ENCODE results near the gene PLIN1. TPM values are rescaled to one million over a fixed set of nuclear protein-coding genes. Genes with fewer than 3 reads are reported as not detected.

The PLIN1 gene
- total and polyA plus RNA-seq, 2 donors (not counting 1 experiment from before 2014, with no cell fraction given): 0.97 to 1.2 TPM

DNA sequence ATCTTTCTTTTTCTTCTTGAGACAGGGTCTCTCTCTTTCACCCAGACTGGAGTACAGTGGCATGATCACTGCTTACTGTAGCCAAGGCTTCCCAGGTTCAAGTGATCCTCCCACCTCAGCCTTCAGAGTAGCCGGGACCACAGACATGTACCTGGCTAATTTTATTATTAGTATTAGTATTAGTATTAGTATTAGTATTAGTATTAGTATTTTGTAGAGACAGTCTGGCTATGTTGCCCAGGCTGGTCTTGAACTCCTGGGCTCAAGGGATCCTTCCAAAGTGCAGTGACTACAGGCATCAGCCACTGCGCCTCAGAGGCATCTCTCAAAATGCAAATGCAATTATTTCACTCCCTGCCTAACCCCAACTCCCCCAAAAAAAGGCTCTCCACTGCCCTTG lies 25.6 kb downstream of the PLIN1 start:
- Histone ChIP-seq H3K4me3 (ENCODE audit: control extremely low read depth in 1 of 5, extremely low read depth in 1 of 5, insufficient read depth in 1 of 5, low read depth in 2 of 5, low read length in 4 of 5) (no peak overlapping the region), H3K9ac (ENCODE audit: low read length) (no peak overlapping the region), H4K20me1 (ENCODE audit: control insufficient read depth, insufficient read depth, low read length, poor library complexity, severe bottlenecking) (no peaks in the 10 kb centered on the region), H2AFZ (ENCODE audit: insufficient read depth, low read depth, low read length, poor library complexity, severe bottlenecking) (no peak overlapping the region), H3K9me3 (ENCODE audit: control extremely low read depth in 1 of 3, control insufficient read depth in 2 of 3, insufficient read depth in 1 of 3, low read length in 2 of 3) (peaks cover 0 to 13% (median 0%) of the 10 kb centered on the region in 3 donors), H3K79me2 (ENCODE audit: control insufficient read depth, insufficient read depth, low read length) (no peaks in the 10 kb centered on the region), H3K27me3 (replicated peaks in 1 of 4; ENCODE audit: control extremely low read depth in 1 of 4, control insufficient read depth in 3 of 4, insufficient read depth in 4 of 4, low read length in 3 of 4) (peaks cover 0 to 28% (median 17%) of the 10 kb centered on the region in 4 experiments), H3K4me2 (replicated peaks; ENCODE audit: low read depth, low read length, poor library complexity, severe bottlenecking) (no peak overlapping the region), H3K27ac (ENCODE audit: low read length in 2 of 2) (no peak overlapping the region), H3K36me3 (replicated peaks in 1 of 2; ENCODE audit: control extremely low read depth in 1 of 2, control insufficient read depth in 1 of 2, extremely low read depth in 1 of 2, insufficient read depth in 2 of 2, low read length in 1 of 2) (no peaks in the 10 kb centered on the region), H3K4me1 (ENCODE audit: control insufficient read depth in 2 of 2, insufficient read depth in 2 of 2, low read length in 2 of 2) (peaks cover 10% of the 10 kb centered on the region in 2 donors)
- TF ChIP-seq EZH2 (IDR thresholded peaks at IDR 0.05; ENCODE audit: borderline replicate concordance, insufficient read depth, low read depth, low read length, poor library complexity, severe bottlenecking): no peak
- TF ChIP-seq, protein P1, sequence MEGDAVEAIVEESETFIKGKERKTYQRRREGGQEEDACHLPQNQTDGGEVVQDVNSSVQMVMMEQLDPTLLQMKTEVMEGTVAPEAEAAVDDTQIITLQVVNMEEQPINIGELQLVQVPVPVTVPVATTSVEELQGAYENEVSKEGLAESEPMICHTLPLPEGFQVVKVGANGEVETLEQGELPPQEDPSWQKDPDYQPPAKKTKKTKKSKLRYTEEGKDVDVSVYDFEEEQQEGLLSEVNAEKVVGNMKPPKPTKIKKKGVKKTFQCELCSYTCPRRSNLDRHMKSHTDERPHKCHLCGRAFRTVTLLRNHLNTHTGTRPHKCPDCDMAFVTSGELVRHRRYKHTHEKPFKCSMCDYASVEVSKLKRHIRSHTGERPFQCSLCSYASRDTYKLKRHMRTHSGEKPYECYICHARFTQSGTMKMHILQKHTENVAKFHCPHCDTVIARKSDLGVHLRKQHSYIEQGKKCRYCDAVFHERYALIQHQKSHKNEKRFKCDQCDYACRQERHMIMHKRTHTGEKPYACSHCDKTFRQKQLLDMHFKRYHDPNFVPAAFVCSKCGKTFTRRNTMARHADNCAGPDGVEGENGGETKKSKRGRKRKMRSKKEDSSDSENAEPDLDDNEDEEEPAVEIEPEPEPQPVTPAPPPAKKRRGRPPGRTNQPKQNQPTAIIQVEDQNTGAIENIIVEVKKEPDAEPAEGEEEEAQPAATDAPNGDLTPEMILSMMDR (IDR thresholded peaks at IDR 0.05): no peak
- intact Hi-C loops (cut with micrococcal nuclease): no loop called here
- ChIA-PET CTCF (no interaction called here), POLR2A (no interaction called here)
- DNase-seq (no peak), ATAC-seq (ENCODE audit: low read depth) (no peak)
- Mint-ChIP-seq H3K4me1 (peaks cover 11% of the 10 kb centered on the region), H3K27me3 (peaks cover 37% of the 10 kb centered on the region), H3K4me3 (no peak overlapping the region), H3K27ac (no peak overlapping the region), H3K9me3 (ENCODE audit: insufficient read depth) (no peaks in the 10 kb centered on the region)
- 80% methylated on average over 1 of the region's 2 CpGs for WGBS (ENCODE audit: insufficient coverage)

DNA sequence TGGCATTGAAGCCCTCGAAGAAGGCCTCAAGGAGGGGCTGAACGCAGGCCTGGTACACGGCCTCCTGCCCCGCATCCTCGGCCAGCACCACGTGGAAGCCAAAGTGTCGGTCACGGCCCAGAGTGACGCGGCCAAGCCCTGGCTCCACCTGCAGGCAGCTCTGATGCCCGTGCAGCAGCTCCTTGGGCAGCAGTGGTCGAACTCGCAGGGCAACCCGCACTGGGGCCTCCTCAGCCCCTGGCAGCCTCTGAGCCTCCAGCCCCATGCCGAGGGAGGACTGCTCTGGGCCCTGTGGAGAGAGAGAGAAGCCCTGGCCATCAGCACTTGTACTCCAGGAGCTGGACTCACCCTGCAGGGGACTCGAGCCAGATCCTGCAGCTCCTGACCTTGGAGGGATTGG lies 26.5 kb downstream of the PLIN1 start:
- ChIA-PET CTCF (no interaction called here), POLR2A (no interaction called here)
- Histone ChIP-seq H3K4me2 (replicated peaks; ENCODE audit: low read depth, low read length, poor library complexity, severe bottlenecking) (no peak overlapping the region), H4K20me1 (ENCODE audit: control insufficient read depth, insufficient read depth, low read length, poor library complexity, severe bottlenecking) (no peaks in the 10 kb centered on the region), H3K27me3 (replicated peaks in 1 of 4; ENCODE audit: control extremely low read depth in 1 of 4, control insufficient read depth in 3 of 4, insufficient read depth in 4 of 4, low read length in 3 of 4) (peaks cover 0 to 28% (median 17%) of the 10 kb centered on the region in 4 experiments), H3K9ac (ENCODE audit: low read length) (no peak overlapping the region), H3K9me3 (ENCODE audit: control extremely low read depth in 1 of 3, control insufficient read depth in 2 of 3, insufficient read depth in 1 of 3, low read length in 2 of 3) (peaks cover 0 to 14% (median 0%) of the 10 kb centered on the region in 3 donors), H3K79me2 (ENCODE audit: control insufficient read depth, insufficient read depth, low read length) (no peaks in the 10 kb centered on the region), H3K4me3 (ENCODE audit: control extremely low read depth in 1 of 5, extremely low read depth in 1 of 5, insufficient read depth in 1 of 5, low read depth in 2 of 5, low read length in 4 of 5) (no peak overlapping the region), H2AFZ (ENCODE audit: insufficient read depth, low read depth, low read length, poor library complexity, severe bottlenecking) (no peak overlapping the region), H3K36me3 (replicated peaks in 1 of 2; ENCODE audit: control extremely low read depth in 1 of 2, control insufficient read depth in 1 of 2, extremely low read depth in 1 of 2, insufficient read depth in 2 of 2, low read length in 1 of 2) (no peaks in the 10 kb centered on the region), H3K4me1 (ENCODE audit: control insufficient read depth in 2 of 2, insufficient read depth in 2 of 2, low read length in 2 of 2) (peaks cover 10% of the 10 kb centered on the region in 2 donors), H3K27ac (ENCODE audit: low read length in 2 of 2) (no peak overlapping the region)
- TF ChIP-seq, protein P1 (IDR thresholded peaks at IDR 0.05): no peak
- TF ChIP-seq EZH2 (IDR thresholded peaks at IDR 0.05; ENCODE audit: borderline replicate concordance, insufficient read depth, low read depth, low read length, poor library complexity, severe bottlenecking): no peak
- WGBS (ENCODE audit: insufficient coverage): 89% methylated on average over 15 of the region's 16 CpGs
- ATAC-seq (ENCODE audit: low read depth) (no peak), DNase-seq (no peak)
- H3K4me1 Mint-ChIP-seq: peaks cover 11% of the 10 kb centered on the region
- peaks cover 34% of the 10 kb centered on the region for H3K27me3 Mint-ChIP-seq
- intact Hi-C loops (cut with micrococcal nuclease): no loop called here
- no peaks in the 10 kb centered on the region for H3K9me3 Mint-ChIP-seq (ENCODE audit: insufficient read depth)
- H3K27ac Mint-ChIP-seq: no peak overlapping the region
- no peak overlapping the region for H3K4me3 Mint-ChIP-seq
